DOHH2 (cell line): Measurements from ENCODE around the gene SARNP.

Experiments
- EZH2phosphoT487 ChIP-seq: fragments of 200-600 bp; sonication (generic); IDR thresholded peaks from 2 replicates; pipeline ENCODE4 v1.6.1; 2017; ENCODE audit warnings: borderline replicate concordance, mild to moderate bottlenecking, antibody characterized with exemption, low read length, moderate library complexity, mixed read lengths
- TF ChIP-seq, protein P1 (sequence below): fragments of 200-600 bp; sonication (generic); IDR thresholded peaks from one replicate; pipeline ENCODE4 v1.5.1; 2014; ENCODE audit warnings: antibody characterized with exemption, mild to moderate bottlenecking, low read depth, low read length; ENCODE audit not compliant: poor library complexity, severe bottlenecking

DNA sequence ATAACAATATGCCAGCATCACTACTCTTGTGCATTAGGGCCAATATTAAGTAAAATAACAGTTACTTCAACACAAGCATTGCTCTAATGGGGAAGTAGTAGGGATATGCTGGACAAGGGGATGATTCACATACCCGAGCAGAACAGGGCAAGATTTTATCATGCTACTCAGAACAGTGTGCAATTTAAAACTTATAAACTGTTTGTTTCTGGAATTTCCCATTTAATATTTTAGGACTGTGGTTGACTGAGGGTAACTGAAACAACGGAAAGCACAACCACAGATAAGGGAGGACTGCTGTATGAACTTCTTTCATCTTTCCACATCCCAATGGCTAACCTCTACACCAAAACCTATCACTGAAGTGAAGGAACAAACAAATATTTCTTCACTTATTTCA, 36.8 kb downstream of the SARNP start:
- TF ChIP-seq, protein P1, sequence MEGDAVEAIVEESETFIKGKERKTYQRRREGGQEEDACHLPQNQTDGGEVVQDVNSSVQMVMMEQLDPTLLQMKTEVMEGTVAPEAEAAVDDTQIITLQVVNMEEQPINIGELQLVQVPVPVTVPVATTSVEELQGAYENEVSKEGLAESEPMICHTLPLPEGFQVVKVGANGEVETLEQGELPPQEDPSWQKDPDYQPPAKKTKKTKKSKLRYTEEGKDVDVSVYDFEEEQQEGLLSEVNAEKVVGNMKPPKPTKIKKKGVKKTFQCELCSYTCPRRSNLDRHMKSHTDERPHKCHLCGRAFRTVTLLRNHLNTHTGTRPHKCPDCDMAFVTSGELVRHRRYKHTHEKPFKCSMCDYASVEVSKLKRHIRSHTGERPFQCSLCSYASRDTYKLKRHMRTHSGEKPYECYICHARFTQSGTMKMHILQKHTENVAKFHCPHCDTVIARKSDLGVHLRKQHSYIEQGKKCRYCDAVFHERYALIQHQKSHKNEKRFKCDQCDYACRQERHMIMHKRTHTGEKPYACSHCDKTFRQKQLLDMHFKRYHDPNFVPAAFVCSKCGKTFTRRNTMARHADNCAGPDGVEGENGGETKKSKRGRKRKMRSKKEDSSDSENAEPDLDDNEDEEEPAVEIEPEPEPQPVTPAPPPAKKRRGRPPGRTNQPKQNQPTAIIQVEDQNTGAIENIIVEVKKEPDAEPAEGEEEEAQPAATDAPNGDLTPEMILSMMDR, result no peak
- no peak for TF ChIP-seq EZH2phosphoT487
